Measurements from ENCODE around the gene NDUFB2. TPM values are rescaled to one million over a fixed set of nuclear protein-coding genes. Genes with fewer than 3 reads are reported as not detected.
A peak's percentile ranks its signal among the peaks of the same experiment; 100 is the strongest.

The NDUFB2 gene
- polyA plus RNA-seq, 1 donor (not counting 4 experiments of a cell fraction or from before 2014, with no cell fraction given): 379 TPM

DNA sequence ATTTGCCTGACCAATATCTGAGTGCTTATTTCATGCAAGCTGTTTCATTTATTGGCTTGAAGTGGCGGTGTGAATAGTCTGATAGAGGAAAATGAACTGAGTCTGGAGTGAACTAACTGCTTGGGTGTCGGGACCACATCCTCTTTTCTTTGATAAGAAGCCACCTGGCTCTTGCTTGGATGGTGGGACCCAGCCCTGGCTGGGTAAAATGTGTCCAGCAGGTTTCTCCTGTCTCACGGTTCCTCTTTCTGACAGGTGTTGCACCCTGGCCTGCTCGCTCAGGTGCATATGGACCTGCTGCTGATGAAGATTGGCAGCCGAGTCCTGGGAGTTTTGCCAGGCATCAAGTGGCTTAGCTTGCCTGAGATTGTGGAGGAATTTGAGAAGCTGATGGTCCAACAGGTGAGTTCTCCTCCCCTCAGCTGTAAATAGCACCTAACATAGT, 22.1 kb upstream of the NDUFB2 start:
- Histone ChIP-seq H3K27me3 (ENCODE audit: control insufficient read depth, extremely low read depth, insufficient read depth, low read length) (no peaks in the 10 kb centered on the region), H3K36me3 (ENCODE audit: control insufficient read depth in 2 of 2, extremely low read depth in 1 of 2, insufficient read depth in 2 of 2, low read length in 2 of 2) (peaks cover 3 to 7% of the 10 kb centered on the region in 2 experiments), H3K9me1 (ENCODE audit: control insufficient read depth, extremely low read depth, insufficient read depth, low read length) (no peaks in the 10 kb centered on the region), H2AFZ (ENCODE audit: control insufficient read depth, low read length) (no peak overlapping the region), H4K20me1 (ENCODE audit: control insufficient read depth, extremely low read depth, insufficient read depth, low read length) (no peaks in the 10 kb centered on the region), H3K27ac (ENCODE audit: control insufficient read depth, insufficient read depth, low read length) (no peak overlapping the region), H3K4me1 (ENCODE audit: control insufficient read depth, extremely low read depth, insufficient read depth, low read length) (peaks cover 16% of the 10 kb centered on the region), H3K9ac (ENCODE audit: control insufficient read depth, extremely low read depth, insufficient read depth, low read length) (no peak overlapping the region), H3K4me3 (ENCODE audit: control insufficient read depth in 2 of 3, extremely low read depth in 1 of 3, insufficient read depth in 2 of 3, low read depth in 1 of 3, low read length in 3 of 3) (no peak overlapping the region), H3K9me3 (ENCODE audit: control insufficient read depth, low read depth, low read length) (no peaks in the 10 kb centered on the region), H3K79me2 (ENCODE audit: control insufficient read depth, insufficient read depth, low read length) (no peaks in the 10 kb centered on the region), H3K4me2 (ENCODE audit: control insufficient read depth, extremely low read depth, insufficient read depth, low read depth, low read length) (peak overlapping the region; percentile 83)
- FAIRE-seq (no peak), DNase-seq (ENCODE audit: low read depth, low spot score) (no peak)
- TF ChIP-seq, protein P1, sequence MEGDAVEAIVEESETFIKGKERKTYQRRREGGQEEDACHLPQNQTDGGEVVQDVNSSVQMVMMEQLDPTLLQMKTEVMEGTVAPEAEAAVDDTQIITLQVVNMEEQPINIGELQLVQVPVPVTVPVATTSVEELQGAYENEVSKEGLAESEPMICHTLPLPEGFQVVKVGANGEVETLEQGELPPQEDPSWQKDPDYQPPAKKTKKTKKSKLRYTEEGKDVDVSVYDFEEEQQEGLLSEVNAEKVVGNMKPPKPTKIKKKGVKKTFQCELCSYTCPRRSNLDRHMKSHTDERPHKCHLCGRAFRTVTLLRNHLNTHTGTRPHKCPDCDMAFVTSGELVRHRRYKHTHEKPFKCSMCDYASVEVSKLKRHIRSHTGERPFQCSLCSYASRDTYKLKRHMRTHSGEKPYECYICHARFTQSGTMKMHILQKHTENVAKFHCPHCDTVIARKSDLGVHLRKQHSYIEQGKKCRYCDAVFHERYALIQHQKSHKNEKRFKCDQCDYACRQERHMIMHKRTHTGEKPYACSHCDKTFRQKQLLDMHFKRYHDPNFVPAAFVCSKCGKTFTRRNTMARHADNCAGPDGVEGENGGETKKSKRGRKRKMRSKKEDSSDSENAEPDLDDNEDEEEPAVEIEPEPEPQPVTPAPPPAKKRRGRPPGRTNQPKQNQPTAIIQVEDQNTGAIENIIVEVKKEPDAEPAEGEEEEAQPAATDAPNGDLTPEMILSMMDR (optimal IDR thresholded peaks at IDR 0.05 in 1 of 3, IDR thresholded peaks at IDR 0.05 in 1 of 3, conservative IDR thresholded peaks at IDR 0.05 in 1 of 3; ENCODE audit: extremely low read depth in 1 of 3, insufficient read depth in 2 of 3, low read length in 3 of 3): no peak
- TF ChIP-seq EZH2 (IDR thresholded peaks at IDR 0.05; ENCODE audit: low read length): no peak
- dilution Hi-C loops (cut with MboI; ENCODE audit: extremely low pct_ligation_motif_present, low sequenced_read_pairs): no loop called here

DNA sequence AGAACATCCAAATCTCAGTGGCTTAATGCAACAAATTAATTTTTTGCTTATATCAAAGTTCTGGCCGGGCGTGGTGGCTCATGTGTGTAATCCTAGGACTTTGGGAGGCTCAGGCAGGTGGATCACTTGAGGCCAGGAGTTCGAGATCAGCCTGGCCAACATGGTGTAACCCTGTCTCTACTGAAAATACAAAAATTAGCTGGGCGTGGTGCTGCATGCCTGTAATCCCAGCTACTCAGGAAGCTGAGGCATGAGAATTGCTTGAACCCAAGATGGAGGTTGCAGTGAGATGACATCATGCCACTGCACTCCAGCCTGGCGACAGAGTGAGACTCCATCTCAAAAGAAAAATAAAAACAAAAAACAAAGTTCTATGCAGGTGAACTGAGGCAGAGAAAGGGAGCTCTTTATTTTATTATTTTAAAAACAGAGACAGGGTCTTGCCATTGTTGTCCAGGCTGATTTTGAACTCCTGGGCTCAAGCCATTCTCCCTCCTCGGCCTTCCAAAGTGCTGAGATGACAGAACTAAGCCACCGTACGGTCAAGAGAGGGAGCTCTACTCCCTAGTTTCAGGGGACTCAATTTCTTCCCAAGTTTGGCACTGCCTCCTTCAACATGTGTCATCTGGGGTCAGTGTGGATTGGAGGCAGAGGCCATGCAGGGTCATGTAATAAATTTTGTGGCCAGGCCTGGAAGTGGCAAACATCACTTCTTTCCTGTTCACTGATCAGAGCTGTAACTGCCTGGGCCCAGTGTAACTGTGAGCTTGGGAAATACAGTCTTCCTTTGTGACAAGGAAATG, 21.4 kb upstream of the NDUFB2 start:
- DNase-seq (ENCODE audit: low read depth, low spot score) (no peak), FAIRE-seq (no peak)
- Histone ChIP-seq H3K36me3 (ENCODE audit: control insufficient read depth in 2 of 2, extremely low read depth in 1 of 2, insufficient read depth in 2 of 2, low read length in 2 of 2) (peaks cover 3 to 8% of the 10 kb centered on the region in 2 experiments), H3K9me1 (ENCODE audit: control insufficient read depth, extremely low read depth, insufficient read depth, low read length) (no peaks in the 10 kb centered on the region), H3K79me2 (ENCODE audit: control insufficient read depth, insufficient read depth, low read length) (no peaks in the 10 kb centered on the region), H3K9me3 (ENCODE audit: control insufficient read depth, low read depth, low read length) (no peaks in the 10 kb centered on the region), H3K9ac (ENCODE audit: control insufficient read depth, extremely low read depth, insufficient read depth, low read length) (no peak overlapping the region), H3K4me1 (ENCODE audit: control insufficient read depth, extremely low read depth, insufficient read depth, low read length) (peaks cover 16% of the 10 kb centered on the region), H3K27ac (ENCODE audit: control insufficient read depth, insufficient read depth, low read length) (no peak overlapping the region), H3K4me2 (ENCODE audit: control insufficient read depth, extremely low read depth, insufficient read depth, low read depth, low read length) (peak overlapping the region; percentile 3), H2AFZ (ENCODE audit: control insufficient read depth, low read length) (no peak overlapping the region), H3K27me3 (ENCODE audit: control insufficient read depth, extremely low read depth, insufficient read depth, low read length) (no peaks in the 10 kb centered on the region), H3K4me3 (ENCODE audit: control insufficient read depth in 2 of 3, extremely low read depth in 1 of 3, insufficient read depth in 2 of 3, low read depth in 1 of 3, low read length in 3 of 3) (no peak overlapping the region), H4K20me1 (ENCODE audit: control insufficient read depth, extremely low read depth, insufficient read depth, low read length) (no peaks in the 10 kb centered on the region)
- dilution Hi-C loops (cut with MboI; ENCODE audit: extremely low pct_ligation_motif_present, low sequenced_read_pairs): no loop called here
- no peak for TF ChIP-seq EZH2 (IDR thresholded peaks at IDR 0.05; ENCODE audit: low read length)
- TF ChIP-seq, protein P1 (optimal IDR thresholded peaks at IDR 0.05 in 1 of 3, IDR thresholded peaks at IDR 0.05 in 1 of 3, conservative IDR thresholded peaks at IDR 0.05 in 1 of 3; ENCODE audit: extremely low read depth in 1 of 3, insufficient read depth in 2 of 3, low read length in 3 of 3): peak in 2 of 3 experiments; percentile 10 to 54

All from keratinocyte (primary cell).